Measurements from ENCODE around the gene VMAC. TPM values are rescaled to one million over a fixed set of nuclear protein-coding genes. Genes with fewer than 3 reads are reported as not detected.

VMAC gene, protein sequence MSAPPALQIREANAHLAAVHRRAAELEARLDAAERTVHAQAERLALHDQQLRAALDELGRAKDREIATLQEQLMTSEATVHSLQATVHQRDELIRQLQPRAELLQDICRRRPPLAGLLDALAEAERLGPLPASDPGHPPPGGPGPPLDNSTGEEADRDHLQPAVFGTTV
- 0.36 to 0.64 TPM (median 0.48 TPM) in 5 replicates for total RNA-seq (2022; extraction: Qiagen RNA extraction; ENCODE audit: low read depth)

GRCh38 chr19:5904352-5905113, at the start of gene VMAC:
Gene VMAC, plus strand, starts transcription at chr19:5904872. Its CDS starts 19 bp downstream, at chr19:5904891.

GRCh38 chr19:5903624-5904351, 884 bp upstream of the VMAC start, which contains the start of gene NDUFA11:
Gene NDUFA11, minus strand, starts transcription at chr19:5903790. Its CDS starts 82 bp downstream, at chr19:5903708.

GRCh38 chr19:5913739-5914357, 9.2 kb downstream of the VMAC start, which contains the start of gene CAPS:
Gene CAPS, plus strand, starts transcription at chr19:5914254. Its CDS starts 153 bp downstream, at chr19:5914407.

Other genes starting within 250 kb of the VMAC start
- gene MICOS13, start 224.4 kb upstream of the VMAC start, total RNA-seq (2022; extraction: Qiagen RNA extraction; ENCODE audit: low read depth), result 52.3 to 71.7 TPM (median 63.8 TPM) in 5 replicates
- 3.8 to 4.9 TPM (median 4.5 TPM) in 5 replicates for gene HSD11B1L, start 223.8 kb upstream of the VMAC start, total RNA-seq (2022; extraction: Qiagen RNA extraction; ENCODE audit: low read depth)
- gene RPL36, start 214.6 kb upstream of the VMAC start, total RNA-seq (2022; extraction: Qiagen RNA extraction; ENCODE audit: low read depth), result 721 to 887 TPM (median 768 TPM) in 5 replicates
- gene LONP1, start 184.7 kb upstream of the VMAC start, total RNA-seq (2022; extraction: Qiagen RNA extraction; ENCODE audit: low read depth), result 47.0 to 62.5 TPM (median 60.5 TPM) in 5 replicates
- gene CATSPERD, start 184.2 kb upstream of the VMAC start, total RNA-seq (2022; extraction: Qiagen RNA extraction; ENCODE audit: low read depth), result 0.05 TPM in 1 of 5 replicates, not detected in the others
- gene PRR22, start 120.1 kb upstream of the VMAC start, total RNA-seq (2022; extraction: Qiagen RNA extraction; ENCODE audit: low read depth), result 1.4 to 3.2 TPM (median 2.7 TPM) in 5 replicates
- 27.8 to 31.9 TPM (median 30.1 TPM) in 5 replicates for gene DUS3L, start 113.7 kb upstream of the VMAC start, total RNA-seq (2022; extraction: Qiagen RNA extraction; ENCODE audit: low read depth)
- gene NRTN, start 99.8 kb upstream of the VMAC start, total RNA-seq (2022; extraction: Qiagen RNA extraction; ENCODE audit: low read depth), result 0.27 to 0.96 TPM (median 0.58 TPM) in 5 replicates
- not detected in 5 replicates for gene FUT6, start 65.2 kb upstream of the VMAC start, total RNA-seq (2022; extraction: Qiagen RNA extraction; ENCODE audit: low read depth)
- gene FUT3, start 53.4 kb upstream of the VMAC start, total RNA-seq (2022; extraction: Qiagen RNA extraction; ENCODE audit: low read depth), result 0.03 TPM in 1 of 5 replicates, not detected in the others
- not detected in 5 replicates for gene FUT5, start 34.3 kb upstream of the VMAC start, total RNA-seq (2022; extraction: Qiagen RNA extraction; ENCODE audit: low read depth)
- 196 to 305 TPM (median 288 TPM) in 5 replicates for gene NDUFA11, start 1.1 kb upstream of the VMAC start, total RNA-seq (2022; extraction: Qiagen RNA extraction; ENCODE audit: low read depth)
- 0.91 to 1.5 TPM (median 1.1 TPM) in 5 replicates for gene CAPS, start 9.4 kb downstream of the VMAC start, total RNA-seq (2022; extraction: Qiagen RNA extraction; ENCODE audit: low read depth)
- 43.7 to 50.9 TPM (median 45.8 TPM) in 5 replicates for gene RANBP3, start 73.3 kb downstream of the VMAC start, total RNA-seq (2022; extraction: Qiagen RNA extraction; ENCODE audit: low read depth)
- 5.4 to 8.3 TPM (median 6.9 TPM) in 5 replicates for gene RFX2, start 205.6 kb downstream of the VMAC start, total RNA-seq (2022; extraction: Qiagen RNA extraction; ENCODE audit: low read depth)
- not detected in 5 replicates for gene ACSBG2, start 230.8 kb downstream of the VMAC start, total RNA-seq (2022; extraction: Qiagen RNA extraction; ENCODE audit: low read depth)